Esophagus muscularis mucosa (tissue), 4 donors: ENCODE measurements around the gene NDST1. TPM values are rescaled to one million over a fixed set of nuclear protein-coding genes. Genes with fewer than 3 reads are reported as not detected.
A peak's percentile ranks its signal among the peaks of the same experiment; 100 is the strongest.

ENCODE experiments used
- DNase-seq: peaks from one replicate; pipeline ENCODE4 v3.0.0-alpha.2; 2017; ENCODE audit errors: extremely low spot score
- H3K27ac ChIP-seq, 4 donors: fragments of 200-600 bp; sonication (generic); replicated peaks in 1 of 4; 1 replicate in 3 of 4; 2 replicates in 1 of 4; pipeline ENCODE4 v1.5.1; 2016 to 2019; ENCODE audit warnings: mild to moderate bottlenecking in 1 of 4
- H3K27me3 ChIP-seq, 4 donors: fragments of 200-600 bp; sonication (generic); one replicate each; pipeline versions ENCODE4 v1.5.1 to v1.6.0; 2016 to 2019
- H3K36me3 ChIP-seq, 4 donors: fragments of 200-600 bp; sonication (generic); one replicate each; pipeline ENCODE4 v1.5.1; 2016 to 2019
- H3K4me1 ChIP-seq, 4 donors: fragments of 200-600 bp; sonication (generic); one replicate each; pipeline ENCODE4 v1.5.1; 2016 to 2019
- H3K4me3 ChIP-seq, 4 donors: fragments of 200-600 bp; sonication (generic); 1 replicate in 2 of 4; 2 replicates in 2 of 4; pipeline ENCODE4 v1.5.1; 2016 to 2019; ENCODE audit warnings: mild to moderate bottlenecking in 4 of 4, moderate library complexity in 1 of 4
- H3K9me3 ChIP-seq, 4 donors: fragments of 200-600 bp; sonication (generic); 1 replicate in 3 of 4; 2 replicates in 1 of 4; pipeline ENCODE4 v1.5.1; 2016 to 2019
- CTCF ChIP-seq, 3 experiments: fragments of 200-600 bp in 2 of 3; fragments of 450-650 bp in 1 of 3; sonication (generic) in 2 of 3; IDR thresholded peaks; one replicate each; pipeline ENCODE4 v1.5.1; 2017 to 2019; ENCODE audit warnings: antibody characterized with exemption in 3 of 3, mild to moderate bottlenecking in 2 of 3, moderate library complexity in 1 of 3
- EP300 ChIP-seq: sonication (generic); formaldehyde crosslinking; IDR thresholded peaks from one replicate; pipeline ENCODE4 v1.6.1; 2017; ENCODE audit warnings: antibody characterized with exemption
- POLR2A ChIP-seq: fragments of 450-650 bp; IDR thresholded peaks from one replicate; pipeline ENCODE4 v1.6.1; 2017; ENCODE audit warnings: antibody characterized with exemption, moderate library complexity, mild to moderate bottlenecking, low read depth
- POLR2AphosphoS5 ChIP-seq, 2 donors: sonication (generic); formaldehyde crosslinking; IDR thresholded peaks; one replicate each; pipeline ENCODE4 v1.6.1; 2017; ENCODE audit warnings: antibody characterized with exemption in 2 of 2
- WGBS: methylation state at CpG from one replicate; pipeline ENCODE4 v1.1.5; 2018; 5-methylcytosine and 5-hydroxymethylcytosine counted together
- intact Hi-C: fragments of 100-400 bp; cut with DNase I; formaldehyde crosslinking; loops from one replicate; pipeline ENCODE4 v1.15.1; 2023
- total RNA-seq, 4 donors: library from RNA; depleted of rRNA; stranded (reverse); fragments of >200 nt; gene quantifications; one replicate each; pipeline versions ENCODE4 v1.1.0 to v1.2.1, GENCODE V29; 2016

The NDST1 gene
- total RNA-seq, 4 donors from 2014 or later: 48.2 to 113 (median 74.5) TPM

- DNase-seq: no peak
Observed at GRCh38 chr5:150600616-150601490, 92.9 kb downstream of the NDST1 start.

GRCh38 chr5:150601491-150602345 is 93.8 kb downstream of the NDST1 start:
- WGBS: 84% methylated on average over 14 of the region's 16 CpGs
- no peaks in the 10 kb centered on the region for H3K9me3 ChIP-seq
- no peaks in the 10 kb centered on the region for H3K27me3 ChIP-seq
- peak overlapping the region in 3 of 4 donors; percentile 39 to 54 (median 51) for H3K27ac ChIP-seq
- H3K36me3 ChIP-seq: no peaks in the 10 kb centered on the region
- no peak for TF ChIP-seq POLR2AphosphoS5 (IDR thresholded peaks at IDR 0.05)
- TF ChIP-seq EP300: no peak
- TF ChIP-seq POLR2A: no peak
- no peak for TF ChIP-seq CTCF (IDR thresholded peaks at IDR 0.05)
- DNase-seq: no peak
- intact Hi-C loops: no loop called here
- H3K4me1 ChIP-seq: peaks cover 30 to 49% (median 32%) of the 10 kb centered on the region in 4 donors
- H3K4me3 ChIP-seq: peak overlapping the region in 1 of 4 donors; percentile 1

More at GRCh38 chr5:150600616-150601490, 92.9 kb downstream of the NDST1 start:
- Histone ChIP-seq H3K4me1 (peaks cover 30 to 56% (median 32%) of the 10 kb centered on the region in 4 donors), H3K4me3 (peak overlapping the region in 1 of 4 donors; percentile 1), H3K36me3 (no peaks in the 10 kb centered on the region), H3K27ac (peak overlapping the region; percentile 38 to 54 (median 45)), H3K9me3 (no peaks in the 10 kb centered on the region), H3K27me3 (no peaks in the 10 kb centered on the region)
- TF ChIP-seq POLR2AphosphoS5 (IDR thresholded peaks at IDR 0.05) (no peak), POLR2A (no peak), EP300 (no peak), CTCF (IDR thresholded peaks at IDR 0.05) (no peak)
- 70% methylated on average over 23 of the region's 25 CpGs for WGBS
- intact Hi-C loops: no loop called here

GRCh38 chr5:150603052-150603451 is 95.1 kb downstream of the NDST1 start:
- Histone ChIP-seq H3K27ac (peak overlapping the region in 1 of 4 donors; percentile 31), H3K27me3 (no peaks in the 10 kb centered on the region), H3K36me3 (no peaks in the 10 kb centered on the region), H3K4me1 (peaks cover 30 to 49% (median 32%) of the 10 kb centered on the region in 4 donors), H3K9me3 (no peaks in the 10 kb centered on the region), H3K4me3 (no peak overlapping the region)
- DNase-seq: no peak
- 81% methylated on average over 4 of the region's 4 CpGs for WGBS
- TF ChIP-seq CTCF (IDR thresholded peaks at IDR 0.05) (no peak), EP300 (no peak), POLR2AphosphoS5 (IDR thresholded peaks at IDR 0.05) (no peak), POLR2A (no peak)
- intact Hi-C loops: no loop called here

- Histone ChIP-seq H3K27me3 (no peaks in the 10 kb centered on the region), H3K4me3 (no peak overlapping the region), H3K27ac (no peak overlapping the region), H3K9me3 (no peaks in the 10 kb centered on the region), H3K4me1 (peaks cover 30 to 53% (median 32%) of the 10 kb centered on the region in 4 donors), H3K36me3 (no peaks in the 10 kb centered on the region)
- DNase-seq: no peak
- WGBS: 90% methylated on average over 3 of the region's 3 CpGs
- TF ChIP-seq EP300 (no peak), CTCF (IDR thresholded peaks at IDR 0.05) (no peak), POLR2AphosphoS5 (IDR thresholded peaks at IDR 0.05) (no peak), POLR2A (no peak)
- intact Hi-C loops: no loop called here
Observed at GRCh38 chr5:150603491-150603890, 95.6 kb downstream of the NDST1 start.
